ENCODE data around the gene ROR2. TPM values are rescaled to one million over a fixed set of nuclear protein-coding genes. Genes with fewer than 3 reads are reported as not detected.

The ROR2 gene
- total and polyA plus RNA-seq, 2 of the 13 experiments (the other 11 are each of a cell fraction or from before 2014, with no cell fraction given) = not detected

DNA sequence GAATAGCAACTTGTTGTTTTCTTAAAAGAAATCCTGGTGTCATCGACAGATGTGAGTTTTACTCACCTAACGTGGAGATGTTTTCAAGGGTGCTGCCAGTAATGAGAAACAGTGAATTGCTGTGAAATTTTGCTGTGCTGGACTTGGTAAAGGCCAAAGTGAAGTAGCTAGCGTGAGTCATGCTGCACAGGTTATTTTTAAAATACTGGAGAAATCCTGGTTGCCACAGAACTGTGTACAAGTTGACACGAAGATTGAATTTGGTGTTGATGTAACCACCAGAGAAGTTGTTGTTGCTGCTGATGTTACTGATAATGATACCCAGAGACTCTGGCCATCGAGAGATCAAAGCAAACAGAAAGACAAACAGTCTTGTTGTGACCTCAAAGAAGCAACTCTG is 338.4 kb downstream of the ROR2 start:
- Histone ChIP-seq H3K27me3 (ENCODE audit: control insufficient read depth in 1 of 2, insufficient read depth in 2 of 2, low read length in 2 of 2) (0 out of 5 replicates have a peak, but pooled peaks cover 0 to under 1% of the 10 kb centered on the region in 2 experiments), H3K36me3 (replicated peaks in 1 of 2; ENCODE audit: control insufficient read depth in 1 of 2, insufficient read depth in 2 of 2, low read length in 2 of 2) (no peaks in the 10 kb centered on the region), H2AFZ (ENCODE audit: low read length) (no peak overlapping the region), H3K4me3 (replicated peaks in 1 of 3; ENCODE audit: insufficient read depth in 1 of 3, low read depth in 2 of 3, low read length in 3 of 3) (no peak overlapping the region), H3K27ac (ENCODE audit: extremely low read length, insufficient read depth, low read length) (no peak overlapping the region), H3K4me2 (ENCODE audit: low read depth, low read length) (no peak overlapping the region), H3K9me3 (ENCODE audit: low read length) (no peaks in the 10 kb centered on the region), H3K4me1 (ENCODE audit: insufficient read depth, low read length) (no peaks in the 10 kb centered on the region), H3K79me2 (ENCODE audit: insufficient read depth, low read length) (no peaks in the 10 kb centered on the region), H3K9ac (ENCODE audit: insufficient read depth, low read depth, low read length) (no peak overlapping the region), H4K20me1 (ENCODE audit: insufficient read depth, low read length) (no peaks in the 10 kb centered on the region)
- ChIA-PET POLR2A (no interaction called here), CTCF (ENCODE audit: low intra/inter-chr PET ratio, low total read pairs) (no interaction called here)
- intact Hi-C loops (cut with micrococcal nuclease; ENCODE audit: unreplicated experiment) (no loop called here), in situ Hi-C loops (cut with HindIII; ENCODE audit: extremely low pct_ligation_motif_present, low pct_unique_long_range_greater_than_20kb) (no loop called here)
- no peak for FAIRE-seq
- DNase-seq (ENCODE audit: low spot score) = no peak
- no TSS peak for BruUV-seq (replicated peaks)
- ATAC-seq = no peak
- 0% methylated on average over 5 of the region's 5 CpGs for WGBS (ENCODE audit: low lambda C conversion rate)
- TF ChIP-seq CHCHD3 (CRISPR knock-in tag; IDR thresholded peaks at IDR 0.05) (no peak), ZNF138 (CRISPR knock-in tag; IDR thresholded peaks at IDR 0.05; ENCODE audit: low read depth) (no peak), CHD2 (IDR thresholded peaks at IDR 0.05; ENCODE audit: low read depth, low read length) (no peak), TGIF2 (CRISPR knock-in tag; IDR thresholded peaks at IDR 0.05) (no peak), GABPB1 (CRISPR knock-in tag; IDR thresholded peaks at IDR 0.05) (no peak), ZNF672 (CRISPR knock-in tag; IDR thresholded peaks at IDR 0.05) (no peak), ZSCAN20 (CRISPR knock-in tag; IDR thresholded peaks at IDR 0.05; ENCODE audit: borderline replicate concordance) (no peak), FLYWCH1 (CRISPR knock-in tag; IDR thresholded peaks at IDR 0.05) (no peak), BORCS8-MEF2B (CRISPR knock-in tag; IDR thresholded peaks at IDR 0.05) (no peak), HOXD1 (CRISPR knock-in tag; IDR thresholded peaks at IDR 0.05) (no peak), MAF1 (CRISPR knock-in tag; IDR thresholded peaks at IDR 0.05; ENCODE audit: borderline replicate concordance) (no peak), ZMYM4 (CRISPR knock-in tag; IDR thresholded peaks at IDR 0.05) (no peak), SNRNP70 (IDR thresholded peaks at IDR 0.05; ENCODE audit: low read depth, low read length) (no peak), RFXAP (CRISPR knock-in tag; IDR thresholded peaks at IDR 0.05; ENCODE audit: borderline replicate concordance) (no peak)
- TF ChIP-seq, protein P1, sequence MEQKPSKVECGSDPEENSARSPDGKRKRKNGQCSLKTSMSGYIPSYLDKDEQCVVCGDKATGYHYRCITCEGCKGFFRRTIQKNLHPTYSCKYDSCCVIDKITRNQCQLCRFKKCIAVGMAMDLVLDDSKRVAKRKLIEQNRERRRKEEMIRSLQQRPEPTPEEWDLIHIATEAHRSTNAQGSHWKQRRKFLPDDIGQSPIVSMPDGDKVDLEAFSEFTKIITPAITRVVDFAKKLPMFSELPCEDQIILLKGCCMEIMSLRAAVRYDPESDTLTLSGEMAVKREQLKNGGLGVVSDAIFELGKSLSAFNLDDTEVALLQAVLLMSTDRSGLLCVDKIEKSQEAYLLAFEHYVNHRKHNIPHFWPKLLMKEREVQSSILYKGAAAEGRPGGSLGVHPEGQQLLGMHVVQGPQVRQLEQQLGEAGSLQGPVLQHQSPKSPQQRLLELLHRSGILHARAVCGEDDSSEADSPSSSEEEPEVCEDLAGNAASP (CRISPR knock-in tag; IDR thresholded peaks at IDR 0.05; ENCODE audit: borderline replicate concordance) = no peak
- TF ChIP-seq, protein P2, sequence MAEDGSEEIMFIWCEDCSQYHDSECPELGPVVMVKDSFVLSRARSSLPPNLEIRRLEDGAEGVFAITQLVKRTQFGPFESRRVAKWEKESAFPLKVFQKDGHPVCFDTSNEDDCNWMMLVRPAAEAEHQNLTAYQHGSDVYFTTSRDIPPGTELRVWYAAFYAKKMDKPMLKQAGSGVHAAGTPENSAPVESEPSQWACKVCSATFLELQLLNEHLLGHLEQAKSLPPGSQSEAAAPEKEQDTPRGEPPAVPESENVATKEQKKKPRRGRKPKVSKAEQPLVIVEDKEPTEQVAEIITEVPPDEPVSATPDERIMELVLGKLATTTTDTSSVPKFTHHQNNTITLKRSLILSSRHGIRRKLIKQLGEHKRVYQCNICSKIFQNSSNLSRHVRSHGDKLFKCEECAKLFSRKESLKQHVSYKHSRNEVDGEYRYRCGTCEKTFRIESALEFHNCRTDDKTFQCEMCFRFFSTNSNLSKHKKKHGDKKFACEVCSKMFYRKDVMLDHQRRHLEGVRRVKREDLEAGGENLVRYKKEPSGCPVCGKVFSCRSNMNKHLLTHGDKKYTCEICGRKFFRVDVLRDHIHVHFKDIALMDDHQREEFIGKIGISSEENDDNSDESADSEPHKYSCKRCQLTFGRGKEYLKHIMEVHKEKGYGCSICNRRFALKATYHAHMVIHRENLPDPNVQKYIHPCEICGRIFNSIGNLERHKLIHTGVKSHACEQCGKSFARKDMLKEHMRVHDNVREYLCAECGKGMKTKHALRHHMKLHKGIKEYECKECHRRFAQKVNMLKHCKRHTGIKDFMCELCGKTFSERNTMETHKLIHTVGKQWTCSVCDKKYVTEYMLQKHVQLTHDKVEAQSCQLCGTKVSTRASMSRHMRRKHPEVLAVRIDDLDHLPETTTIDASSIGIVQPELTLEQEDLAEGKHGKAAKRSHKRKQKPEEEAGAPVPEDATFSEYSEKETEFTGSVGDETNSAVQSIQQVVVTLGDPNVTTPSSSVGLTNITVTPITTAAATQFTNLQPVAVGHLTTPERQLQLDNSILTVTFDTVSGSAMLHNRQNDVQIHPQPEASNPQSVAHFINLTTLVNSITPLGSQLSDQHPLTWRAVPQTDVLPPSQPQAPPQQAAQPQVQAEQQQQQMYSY (CRISPR knock-in tag; IDR thresholded peaks at IDR 0.05) = no peak
- TF ChIP-seq, protein P3, sequence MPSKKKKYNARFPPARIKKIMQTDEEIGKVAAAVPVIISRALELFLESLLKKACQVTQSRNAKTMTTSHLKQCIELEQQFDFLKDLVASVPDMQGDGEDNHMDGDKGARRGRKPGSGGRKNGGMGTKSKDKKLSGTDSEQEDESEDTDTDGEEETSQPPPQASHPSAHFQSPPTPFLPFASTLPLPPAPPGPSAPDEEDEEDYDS (CRISPR knock-in tag; IDR thresholded peaks at IDR 0.05) = no peak
- TF ChIP-seq, protein P4, sequence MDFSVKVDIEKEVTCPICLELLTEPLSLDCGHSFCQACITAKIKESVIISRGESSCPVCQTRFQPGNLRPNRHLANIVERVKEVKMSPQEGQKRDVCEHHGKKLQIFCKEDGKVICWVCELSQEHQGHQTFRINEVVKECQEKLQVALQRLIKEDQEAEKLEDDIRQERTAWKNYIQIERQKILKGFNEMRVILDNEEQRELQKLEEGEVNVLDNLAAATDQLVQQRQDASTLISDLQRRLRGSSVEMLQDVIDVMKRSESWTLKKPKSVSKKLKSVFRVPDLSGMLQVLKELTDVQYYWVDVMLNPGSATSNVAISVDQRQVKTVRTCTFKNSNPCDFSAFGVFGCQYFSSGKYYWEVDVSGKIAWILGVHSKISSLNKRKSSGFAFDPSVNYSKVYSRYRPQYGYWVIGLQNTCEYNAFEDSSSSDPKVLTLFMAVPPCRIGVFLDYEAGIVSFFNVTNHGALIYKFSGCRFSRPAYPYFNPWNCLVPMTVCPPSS (IDR thresholded peaks at IDR 0.05) = no peak
- TF ChIP-seq, protein P5, sequence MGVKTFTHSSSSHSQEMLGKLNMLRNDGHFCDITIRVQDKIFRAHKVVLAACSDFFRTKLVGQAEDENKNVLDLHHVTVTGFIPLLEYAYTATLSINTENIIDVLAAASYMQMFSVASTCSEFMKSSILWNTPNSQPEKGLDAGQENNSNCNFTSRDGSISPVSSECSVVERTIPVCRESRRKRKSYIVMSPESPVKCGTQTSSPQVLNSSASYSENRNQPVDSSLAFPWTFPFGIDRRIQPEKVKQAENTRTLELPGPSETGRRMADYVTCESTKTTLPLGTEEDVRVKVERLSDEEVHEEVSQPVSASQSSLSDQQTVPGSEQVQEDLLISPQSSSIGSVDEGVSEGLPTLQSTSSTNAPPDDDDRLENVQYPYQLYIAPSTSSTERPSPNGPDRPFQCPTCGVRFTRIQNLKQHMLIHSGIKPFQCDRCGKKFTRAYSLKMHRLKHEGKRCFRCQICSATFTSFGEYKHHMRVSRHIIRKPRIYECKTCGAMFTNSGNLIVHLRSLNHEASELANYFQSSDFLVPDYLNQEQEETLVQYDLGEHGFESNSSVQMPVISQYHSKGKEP (CRISPR knock-in tag; IDR thresholded peaks at IDR 0.05) = no peak
